Duodenal mucosa (tissue), 2 donors: ENCODE measurements around the gene NR3C1.

ENCODE experiments used
- H3K27ac ChIP-seq: one replicate; pipeline ENCODE4 v1.7.0; 2013; ENCODE audit warnings: low read depth, low read length
- H3K27me3 ChIP-seq, 2 donors: one replicate each; pipeline ENCODE4 v1.7.0; 2013; ENCODE audit warnings: low read length in 2 of 2, control low read depth in 1 of 2; ENCODE audit not compliant: insufficient read depth in 2 of 2, control insufficient read depth in 1 of 2
- H3K36me3 ChIP-seq, 2 donors: one replicate each; pipeline ENCODE4 v1.7.0; 2013; ENCODE audit warnings: low read length in 2 of 2, control low read depth in 1 of 2; ENCODE audit not compliant: insufficient read depth in 2 of 2, control insufficient read depth in 1 of 2
- H3K4me1 ChIP-seq, 2 donors: one replicate each; pipeline ENCODE4 v1.7.0; 2013; ENCODE audit warnings: low read length in 2 of 2, control low read depth in 1 of 2; ENCODE audit not compliant: insufficient read depth in 2 of 2, control insufficient read depth in 1 of 2
- H3K4me3 ChIP-seq, 2 donors: one replicate each; pipeline ENCODE4 v1.7.0; 2013; ENCODE audit warnings: low read length in 2 of 2, low read depth in 1 of 2
- H3K9ac ChIP-seq, 2 donors: one replicate each; pipeline ENCODE4 v1.7.0; 2013; ENCODE audit warnings: low read length in 2 of 2, low read depth in 1 of 2
- H3K9me3 ChIP-seq, 2 donors: one replicate each; pipeline ENCODE4 v1.7.0; 2013; ENCODE audit warnings: low read length in 2 of 2, control low read depth in 1 of 2; ENCODE audit not compliant: control insufficient read depth in 1 of 2

Gene NR3C1

DNA sequence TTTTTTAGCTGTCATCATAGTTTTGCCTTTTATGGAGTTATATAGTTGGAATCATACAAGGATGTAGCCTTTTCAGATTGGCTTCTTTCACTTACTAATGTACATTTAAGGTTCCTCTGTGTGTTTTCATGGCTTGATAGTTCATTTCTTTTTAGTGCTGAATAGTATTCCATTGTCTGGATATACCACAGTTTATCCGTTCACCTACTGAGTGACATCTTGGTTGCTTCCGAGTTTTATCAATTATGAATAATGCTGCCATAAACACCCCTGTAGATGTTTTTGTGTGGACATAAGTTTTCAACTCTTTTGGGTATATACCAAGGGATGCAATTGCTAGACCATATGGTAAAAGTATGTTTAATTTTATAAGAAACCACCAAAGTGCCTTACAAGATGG, 136.3 kb downstream of the NR3C1 start:
- Histone ChIP-seq H3K27me3 (no peaks in the 10 kb centered on the region), H3K36me3 (no peaks in the 10 kb centered on the region), H3K9ac (no peak overlapping the region), H3K9me3 (peaks cover 2 to 3% of the 10 kb centered on the region in 2 donors), H3K4me3 (no peak overlapping the region), H3K4me1 (no peaks in the 10 kb centered on the region), H3K27ac (no peak overlapping the region)

DNA sequence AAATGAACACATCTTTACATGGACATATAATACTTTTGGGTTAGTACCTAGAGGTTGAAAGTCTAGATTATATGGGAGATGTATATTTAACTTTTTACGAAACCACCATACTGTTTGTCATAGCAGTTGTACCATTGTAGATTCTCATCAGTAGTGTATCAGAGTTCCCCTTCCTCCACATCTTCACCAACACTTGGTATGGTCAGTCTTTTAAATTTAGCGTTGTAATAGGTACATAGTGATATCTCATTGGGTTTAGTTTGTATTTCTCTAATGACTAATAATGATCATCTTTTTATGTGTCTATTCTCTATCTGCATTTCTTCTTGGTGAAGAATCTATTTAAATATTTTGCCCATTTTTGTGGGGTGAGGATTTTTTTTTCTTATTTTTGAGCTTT, 137.5 kb downstream of the NR3C1 start:
- Histone ChIP-seq H3K27ac (no peak overlapping the region), H3K27me3 (no peaks in the 10 kb centered on the region), H3K9ac (no peak overlapping the region), H3K4me1 (no peaks in the 10 kb centered on the region), H3K4me3 (no peak overlapping the region), H3K36me3 (no peaks in the 10 kb centered on the region), H3K9me3 (peaks cover 2 to 3% of the 10 kb centered on the region in 2 donors)

DNA sequence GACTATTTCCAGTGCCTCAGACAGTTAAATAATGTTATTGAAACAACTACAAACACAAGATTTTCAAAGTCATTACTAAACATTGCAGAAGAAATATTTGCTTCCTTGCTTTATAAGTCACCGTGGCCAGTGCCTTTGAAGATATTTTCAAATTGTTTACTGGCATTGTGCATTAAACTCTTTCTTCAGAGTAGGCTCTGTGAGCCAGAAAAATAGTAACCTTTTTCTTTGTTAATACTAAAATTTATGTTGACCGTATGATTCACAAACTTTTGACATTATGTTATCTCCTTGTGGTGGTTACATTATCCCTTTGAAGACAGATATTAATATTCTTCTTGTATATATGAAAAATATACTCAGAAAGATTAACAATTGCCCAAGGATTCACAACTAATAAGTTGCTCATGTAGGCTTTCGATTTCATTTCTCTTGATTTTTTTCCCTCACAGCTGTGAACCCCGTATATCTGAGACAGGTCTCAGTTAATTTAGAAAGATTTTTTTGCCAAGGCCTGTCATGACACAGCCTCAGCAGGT, 140.1 kb downstream of the NR3C1 start:
- H3K9me3 ChIP-seq: peaks cover 0 to 2% of the 10 kb centered on the region in 2 donors

DNA sequence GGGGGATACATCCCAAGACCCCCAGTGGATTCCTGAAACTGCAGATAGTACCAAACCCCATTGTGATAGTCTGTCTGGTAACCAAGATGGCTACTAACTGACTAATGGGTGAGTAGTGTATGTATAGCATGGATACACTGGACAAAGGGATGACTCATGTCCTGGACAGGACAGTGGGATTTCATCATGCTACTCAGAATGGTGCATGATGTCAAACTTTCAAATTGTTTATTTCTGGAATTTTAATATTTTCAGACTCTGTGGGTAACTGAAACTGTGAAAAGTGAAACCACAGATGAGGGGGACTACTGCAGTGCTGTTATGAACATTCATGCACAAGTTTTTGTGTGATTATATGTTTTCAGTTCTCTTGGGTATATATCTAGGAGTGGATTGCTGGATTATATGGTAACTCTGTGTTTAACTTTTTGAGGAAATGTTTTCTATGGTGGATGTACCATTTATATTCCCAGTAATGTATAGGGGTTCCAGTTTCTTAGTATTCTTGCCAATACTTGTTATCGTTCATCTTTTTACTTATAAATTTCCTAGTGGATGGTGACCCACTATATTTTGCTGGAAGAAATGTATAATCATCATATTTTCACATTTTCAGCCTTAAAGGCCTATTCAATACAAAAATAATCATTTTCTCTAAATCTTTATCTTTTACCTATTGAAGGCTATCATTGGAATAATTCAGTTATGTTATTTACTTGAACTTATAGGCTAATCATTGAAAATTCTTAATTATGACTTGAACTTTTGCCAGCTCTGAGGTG, 140.9 kb downstream of the NR3C1 start:
- H3K9me3 ChIP-seq: peaks cover 0 to 2% of the 10 kb centered on the region in 2 donors
- H3K9ac ChIP-seq: no peak overlapping the region
- H3K4me1 ChIP-seq: no peaks in the 10 kb centered on the region
- no peaks in the 10 kb centered on the region for H3K27me3 ChIP-seq
- H3K36me3 ChIP-seq: no peaks in the 10 kb centered on the region
- H3K4me3 ChIP-seq: no peak overlapping the region
- no peak overlapping the region for H3K27ac ChIP-seq

More for the DNA sequence above, 140.1 kb downstream of the NR3C1 start:
- Histone ChIP-seq H3K9ac (no peak overlapping the region), H3K27me3 (no peaks in the 10 kb centered on the region), H3K4me3 (no peak overlapping the region), H3K4me1 (no peaks in the 10 kb centered on the region), H3K27ac (no peak overlapping the region), H3K36me3 (no peaks in the 10 kb centered on the region)

DNA sequence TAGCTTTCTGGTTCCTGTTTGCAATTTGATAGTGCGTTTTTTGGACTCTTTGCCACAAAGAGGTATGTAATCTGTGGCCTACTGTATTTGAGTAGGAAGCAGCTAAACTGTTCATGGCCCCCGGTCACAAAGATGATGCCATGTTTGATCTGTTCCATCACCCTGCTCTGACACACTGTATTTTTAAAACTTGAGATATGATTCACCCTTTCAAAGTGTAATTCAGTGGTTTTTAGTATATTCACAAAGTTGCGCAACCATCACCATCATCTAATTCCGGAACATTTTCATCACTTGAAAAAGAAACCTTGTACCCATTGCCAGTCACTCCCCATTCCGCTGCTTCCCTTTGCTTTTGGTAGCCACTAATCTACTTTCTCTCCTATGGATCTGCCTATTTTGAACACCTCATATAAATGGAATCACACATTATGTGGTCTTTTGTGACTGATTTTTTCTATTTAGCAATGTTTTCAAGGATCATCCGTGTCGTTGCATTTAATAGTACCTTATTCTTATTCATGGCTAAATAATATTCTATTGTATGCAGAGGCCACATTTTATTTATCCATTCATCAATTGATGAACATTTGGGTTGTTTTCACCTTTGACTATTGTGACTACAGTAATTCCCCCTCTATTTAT, 141.6 kb downstream of the NR3C1 start:
- Histone ChIP-seq H3K27ac (no peak overlapping the region), H3K9me3 (no peaks in the 10 kb centered on the region), H3K4me1 (no peaks in the 10 kb centered on the region), H3K27me3 (no peaks in the 10 kb centered on the region), H3K36me3 (no peaks in the 10 kb centered on the region), H3K9ac (no peak overlapping the region), H3K4me3 (no peak overlapping the region)

DNA sequence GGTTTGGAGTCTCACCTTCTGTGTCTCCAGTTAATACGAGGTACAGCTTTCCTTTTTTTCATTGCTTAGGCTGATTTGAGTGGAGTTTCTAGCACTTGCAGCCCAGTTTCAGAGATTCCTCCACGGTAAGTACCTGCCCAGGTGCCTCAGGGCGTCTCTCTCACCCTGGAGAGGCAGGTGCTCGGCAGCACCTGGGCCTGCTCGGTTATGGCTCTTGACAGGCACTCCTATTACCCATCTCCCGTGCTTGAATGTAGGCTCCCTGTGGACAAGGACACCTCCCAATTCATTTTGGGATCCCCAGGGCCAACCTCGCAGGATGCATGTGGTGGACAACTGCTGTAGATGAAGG, 144.3 kb downstream of the NR3C1 start:
- H3K4me3 ChIP-seq: no peak overlapping the region
- no peak overlapping the region for H3K27ac ChIP-seq
- no peaks in the 10 kb centered on the region for H3K4me1 ChIP-seq
- H3K9ac ChIP-seq: no peak overlapping the region
- H3K9me3 ChIP-seq: no peaks in the 10 kb centered on the region
- no peaks in the 10 kb centered on the region for H3K27me3 ChIP-seq
- no peaks in the 10 kb centered on the region for H3K36me3 ChIP-seq

DNA sequence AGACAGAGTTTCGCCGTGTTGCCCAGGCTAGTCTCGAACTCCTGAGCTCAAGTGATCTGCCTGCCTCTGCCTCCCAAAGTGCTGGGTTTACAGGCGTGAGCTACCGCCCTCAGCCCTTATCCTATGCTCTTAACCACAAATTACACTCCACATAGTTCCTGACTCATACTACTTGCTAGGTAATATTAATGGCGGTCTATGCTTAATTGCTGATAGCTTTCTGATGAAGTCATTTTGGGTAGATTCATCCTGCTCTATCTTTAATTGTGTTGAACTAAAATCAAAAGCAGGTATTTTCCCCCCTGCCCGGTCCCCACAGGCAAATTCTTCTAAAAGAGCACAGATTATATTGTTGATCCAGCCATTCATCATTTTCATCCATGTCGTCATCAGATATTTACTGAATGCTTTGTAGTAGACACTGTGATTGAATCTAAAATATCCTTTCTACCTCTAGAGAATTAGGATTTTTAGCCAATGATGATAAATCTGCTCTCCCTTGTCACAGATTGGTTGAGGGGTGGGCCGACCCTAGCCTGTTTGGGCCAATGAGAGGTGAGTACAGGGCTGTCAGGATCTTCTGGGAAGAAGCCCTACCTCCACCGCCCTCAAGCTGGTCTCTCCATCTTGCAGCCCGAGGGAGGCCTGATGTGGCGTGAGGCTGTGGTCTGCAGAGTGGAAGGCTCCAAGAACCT, 144.8 kb downstream of the NR3C1 start:
- H3K4me1 ChIP-seq: no peaks in the 10 kb centered on the region
- no peak overlapping the region for H3K27ac ChIP-seq
- H3K9ac ChIP-seq: no peak overlapping the region
- no peak overlapping the region for H3K4me3 ChIP-seq
- no peaks in the 10 kb centered on the region for H3K9me3 ChIP-seq
- H3K27me3 ChIP-seq: no peaks in the 10 kb centered on the region
- H3K36me3 ChIP-seq: no peaks in the 10 kb centered on the region

DNA sequence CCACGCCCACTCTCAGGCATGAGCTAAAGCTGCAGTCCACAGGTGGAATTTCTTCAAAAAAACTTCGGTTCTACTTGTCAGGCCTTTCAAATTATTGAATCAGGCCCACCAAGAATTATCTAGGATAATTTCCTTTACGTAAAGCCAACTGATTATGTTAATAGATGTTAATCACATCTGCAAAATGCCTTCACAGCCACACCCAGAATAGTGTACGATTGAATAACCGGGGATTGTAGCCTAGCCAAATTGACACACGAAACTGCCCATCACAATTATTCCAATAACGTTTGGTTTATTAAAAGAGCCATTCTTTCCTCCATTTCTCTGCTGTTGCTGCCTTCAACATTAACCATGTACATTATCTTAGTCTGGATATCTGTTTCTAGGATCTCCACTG, 148.7 kb downstream of the NR3C1 start:
- H3K9ac ChIP-seq: no peak overlapping the region
- no peak overlapping the region for H3K27ac ChIP-seq
- no peak overlapping the region for H3K4me3 ChIP-seq
- no peaks in the 10 kb centered on the region for H3K27me3 ChIP-seq
- H3K9me3 ChIP-seq: no peaks in the 10 kb centered on the region
- H3K4me1 ChIP-seq: peaks cover 8 to 17% of the 10 kb centered on the region in 2 donors
- no peaks in the 10 kb centered on the region for H3K36me3 ChIP-seq

DNA sequence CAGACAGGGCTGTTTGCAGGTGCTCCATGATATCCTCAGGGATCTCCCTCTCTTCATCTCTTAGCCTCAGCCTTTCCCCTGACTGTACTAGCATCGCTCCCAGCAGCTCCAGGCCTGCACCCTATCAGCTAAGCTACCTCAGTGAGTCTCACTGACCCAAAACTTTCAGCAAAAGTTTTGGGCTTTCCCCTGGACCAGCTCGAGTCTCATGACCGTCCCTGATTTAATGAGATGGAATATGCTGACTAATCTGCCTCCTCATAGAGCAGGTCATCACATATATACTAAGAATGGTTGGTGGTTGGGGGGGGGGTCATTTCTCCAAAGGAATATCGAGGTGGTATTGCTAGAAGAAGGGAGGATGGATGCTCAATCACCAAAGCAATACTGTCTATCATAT, 151.5 kb downstream of the NR3C1 start:
- Histone ChIP-seq H3K9ac (no peak overlapping the region), H3K9me3 (no peaks in the 10 kb centered on the region), H3K27ac (no peak overlapping the region), H3K4me1 (peaks cover 8 to 31% of the 10 kb centered on the region in 2 donors), H3K4me3 (no peak overlapping the region), H3K27me3 (no peaks in the 10 kb centered on the region), H3K36me3 (no peaks in the 10 kb centered on the region)

GRCh38 chr5:143251190-143251589, 152.3 kb downstream of the NR3C1 start:
- peaks cover 8 to 31% of the 10 kb centered on the region in 2 donors for H3K4me1 ChIP-seq
- no peaks in the 10 kb centered on the region for H3K9me3 ChIP-seq
- peak overlapping the region in 1 of 2 donors; percentile 9 for H3K4me3 ChIP-seq
- H3K36me3 ChIP-seq: no peaks in the 10 kb centered on the region
- no peak overlapping the region for H3K9ac ChIP-seq
- H3K27me3 ChIP-seq: no peaks in the 10 kb centered on the region
- no peak overlapping the region for H3K27ac ChIP-seq
